HG02798 (cell line): ENCODE measurements around the gene ELP2.
"Not testable (repeated sequence)": the region's sequence is repeated elsewhere in the genome, so short reads cannot be mapped to it uniquely, and the experiment has no call there.

Experiments used
- ATAC-seq: cut with Tn5 transposase; IDR thresholded peaks from one replicate; pipeline ENCODE4 v1.9.1; 2021; ENCODE audit warnings: mild to moderate bottlenecking; ENCODE audit not compliant: unreplicated experiment, poor library complexity

The ELP2 gene, protein sequence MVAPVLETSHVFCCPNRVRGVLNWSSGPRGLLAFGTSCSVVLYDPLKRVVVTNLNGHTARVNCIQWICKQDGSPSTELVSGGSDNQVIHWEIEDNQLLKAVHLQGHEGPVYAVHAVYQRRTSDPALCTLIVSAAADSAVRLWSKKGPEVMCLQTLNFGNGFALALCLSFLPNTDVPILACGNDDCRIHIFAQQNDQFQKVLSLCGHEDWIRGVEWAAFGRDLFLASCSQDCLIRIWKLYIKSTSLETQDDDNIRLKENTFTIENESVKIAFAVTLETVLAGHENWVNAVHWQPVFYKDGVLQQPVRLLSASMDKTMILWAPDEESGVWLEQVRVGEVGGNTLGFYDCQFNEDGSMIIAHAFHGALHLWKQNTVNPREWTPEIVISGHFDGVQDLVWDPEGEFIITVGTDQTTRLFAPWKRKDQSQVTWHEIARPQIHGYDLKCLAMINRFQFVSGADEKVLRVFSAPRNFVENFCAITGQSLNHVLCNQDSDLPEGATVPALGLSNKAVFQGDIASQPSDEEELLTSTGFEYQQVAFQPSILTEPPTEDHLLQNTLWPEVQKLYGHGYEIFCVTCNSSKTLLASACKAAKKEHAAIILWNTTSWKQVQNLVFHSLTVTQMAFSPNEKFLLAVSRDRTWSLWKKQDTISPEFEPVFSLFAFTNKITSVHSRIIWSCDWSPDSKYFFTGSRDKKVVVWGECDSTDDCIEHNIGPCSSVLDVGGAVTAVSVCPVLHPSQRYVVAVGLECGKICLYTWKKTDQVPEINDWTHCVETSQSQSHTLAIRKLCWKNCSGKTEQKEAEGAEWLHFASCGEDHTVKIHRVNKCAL

DNA sequence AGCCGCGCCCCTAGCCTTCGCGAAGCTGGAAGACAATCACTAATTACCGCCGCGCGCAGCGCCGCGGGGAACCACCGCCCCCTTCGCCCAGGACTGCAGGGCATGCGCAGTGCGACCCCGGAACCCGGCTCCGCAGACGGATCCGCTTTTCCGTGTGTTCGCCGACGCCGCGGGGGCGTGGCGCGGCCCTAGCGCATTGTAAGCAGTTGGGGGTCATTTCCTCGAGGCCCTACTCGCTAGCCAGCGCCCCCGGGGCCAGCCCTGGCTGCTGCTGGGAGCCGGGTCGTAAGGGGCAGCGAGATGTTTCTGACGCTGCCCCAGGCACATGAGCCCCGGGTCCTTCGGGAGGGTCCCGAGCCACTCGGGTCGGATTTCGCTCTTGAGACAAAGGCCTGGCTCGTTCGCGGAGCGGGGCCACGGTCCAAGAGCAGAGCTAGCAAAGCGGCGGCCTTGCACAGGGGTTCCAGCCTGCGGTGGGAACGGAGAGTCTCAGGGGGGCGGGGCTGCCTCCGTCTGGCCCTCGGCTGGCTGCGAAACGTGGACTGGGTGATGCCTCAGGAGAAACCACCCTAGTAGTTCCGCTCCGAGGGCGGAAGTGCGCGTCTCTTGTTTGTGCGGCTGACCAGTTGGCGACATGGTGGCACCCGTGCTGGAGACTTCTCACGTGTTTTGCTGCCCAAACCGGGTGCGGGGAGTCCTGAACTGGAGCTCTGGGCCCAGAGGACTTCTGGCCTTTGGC is at the start of gene ELP2, which contains the start of gene SLC39A6:
TSS of gene ELP2 (plus strand) at position 600 of the 739 bp plus-strand sequence. CDS start at position 635, 35 bp downstream.
TSS of gene SLC39A6 (minus strand) at position 41 of the 739 bp plus-strand sequence. CDS start 2,333 bp downstream, outside the sequence.
- peak; percentile 91 for ATAC-seq

DNA sequence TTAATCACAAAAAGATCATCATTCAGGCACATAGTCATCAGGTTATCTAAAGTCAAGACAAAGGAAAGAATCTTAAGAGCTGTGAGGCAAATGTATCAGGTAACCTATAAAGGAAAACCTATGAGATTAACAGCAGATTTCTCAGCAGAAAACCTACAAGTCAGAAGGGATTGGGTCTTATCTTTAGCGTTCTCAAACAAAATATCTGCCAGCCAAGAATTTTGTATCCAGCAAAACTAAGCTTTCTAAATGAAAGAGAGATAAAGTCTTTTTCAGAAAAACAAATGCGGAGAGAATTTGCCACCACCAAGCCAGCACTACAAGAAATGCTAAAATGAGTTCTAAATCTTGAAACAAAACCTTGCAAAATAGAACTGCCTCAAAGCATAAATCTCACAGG is 48.6 kb upstream of the ELP2 start:
- not testable (repeated sequence) for ATAC-seq

DNA sequence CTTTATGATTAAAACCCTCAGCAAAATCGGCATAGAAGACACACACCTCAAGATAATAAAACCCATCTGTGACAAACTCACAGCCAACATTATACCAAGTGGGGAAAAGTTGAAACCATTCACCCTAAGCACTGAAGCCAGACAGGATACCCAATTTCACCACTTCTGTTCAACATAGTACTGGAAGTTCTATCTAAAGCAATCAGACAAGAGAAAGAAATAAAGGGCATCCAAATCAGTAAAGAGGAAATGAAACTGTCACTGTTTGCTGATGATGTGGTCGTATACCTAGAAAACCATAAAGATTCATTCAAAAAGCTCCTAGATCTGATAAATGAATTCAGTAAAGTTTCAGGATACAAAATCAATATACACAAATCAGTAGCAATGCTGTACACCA is 46.0 kb upstream of the ELP2 start:
- no peak for ATAC-seq

DNA sequence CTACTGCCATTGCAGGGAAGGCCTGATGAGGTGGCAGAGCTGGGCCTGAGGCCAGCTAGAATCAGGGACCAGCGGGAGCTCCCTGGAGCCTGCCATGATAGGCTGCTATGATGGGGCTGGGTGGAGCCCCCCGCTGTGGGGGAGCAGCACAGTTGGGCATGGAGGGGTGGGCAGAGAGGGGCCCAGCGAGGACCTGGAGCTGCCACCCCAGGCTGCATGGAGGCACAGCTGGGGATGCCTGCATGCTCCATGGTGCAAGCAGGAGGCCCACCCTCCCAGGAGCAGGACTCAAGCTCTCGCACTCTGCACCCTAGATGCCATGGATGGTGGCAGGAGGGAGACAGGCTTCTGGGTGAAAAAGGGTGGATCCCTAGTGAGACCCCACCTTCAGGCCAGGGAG is 44.5 kb upstream of the ELP2 start:
- ATAC-seq: no peak

DNA sequence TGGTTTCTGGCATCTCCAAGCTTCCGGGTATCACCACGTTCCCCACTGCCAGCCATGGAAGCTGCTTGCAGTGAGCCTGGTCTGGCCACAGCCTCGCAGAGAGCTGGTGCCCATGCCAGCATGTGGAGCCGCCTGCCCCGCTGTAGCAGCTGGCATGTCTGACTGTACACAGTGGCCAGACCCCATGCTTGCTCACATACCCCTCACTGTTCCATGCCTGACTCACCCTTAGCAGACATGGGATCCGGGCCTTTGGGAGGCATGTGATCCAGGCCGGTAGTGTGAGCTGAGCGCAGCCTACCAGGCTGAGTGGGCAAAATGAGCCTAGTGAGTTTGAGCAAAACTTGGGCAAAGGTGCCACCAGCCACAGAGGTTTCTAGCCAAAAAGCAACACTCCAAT is 43.5 kb upstream of the ELP2 start:
- no peak for ATAC-seq

DNA sequence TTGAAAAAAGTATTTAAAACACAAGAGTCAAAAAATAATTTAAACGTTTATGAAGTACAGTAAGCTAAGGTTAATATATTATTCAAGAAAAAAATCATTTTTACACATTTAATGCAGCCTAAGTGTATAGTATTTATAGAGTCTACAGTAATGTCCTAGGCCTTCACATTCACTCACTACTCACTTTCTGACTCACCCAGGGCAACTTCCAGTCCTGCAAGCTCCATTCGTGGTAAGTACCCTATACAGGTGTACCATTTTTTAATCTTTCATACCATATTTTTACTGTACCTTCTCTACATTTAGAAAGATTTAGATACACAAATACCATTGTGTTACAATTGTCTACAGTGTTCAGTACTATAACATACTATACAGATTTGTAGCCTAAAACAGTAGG is 41.4 kb upstream of the ELP2 start:
- no peak for ATAC-seq

DNA sequence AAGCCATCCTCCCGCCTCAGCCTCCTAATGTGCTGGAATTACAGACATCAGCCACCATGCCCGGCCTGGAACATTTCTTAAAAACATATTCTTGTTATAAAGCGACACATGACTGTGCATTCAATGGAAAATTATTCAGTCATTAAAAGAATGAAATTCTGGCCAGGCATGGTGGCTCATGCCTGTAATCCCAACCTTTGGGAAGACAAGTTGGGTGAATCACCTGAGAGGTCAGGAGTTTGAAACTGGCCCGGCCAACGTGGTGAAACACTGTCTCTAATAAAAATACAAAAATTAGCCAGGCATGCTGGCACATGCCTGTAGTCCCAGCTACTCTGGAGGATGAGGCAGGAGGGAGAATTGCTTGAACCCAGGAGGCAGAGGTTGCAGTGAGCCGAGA is 40.7 kb upstream of the ELP2 start:
- ATAC-seq: no peak

DNA sequence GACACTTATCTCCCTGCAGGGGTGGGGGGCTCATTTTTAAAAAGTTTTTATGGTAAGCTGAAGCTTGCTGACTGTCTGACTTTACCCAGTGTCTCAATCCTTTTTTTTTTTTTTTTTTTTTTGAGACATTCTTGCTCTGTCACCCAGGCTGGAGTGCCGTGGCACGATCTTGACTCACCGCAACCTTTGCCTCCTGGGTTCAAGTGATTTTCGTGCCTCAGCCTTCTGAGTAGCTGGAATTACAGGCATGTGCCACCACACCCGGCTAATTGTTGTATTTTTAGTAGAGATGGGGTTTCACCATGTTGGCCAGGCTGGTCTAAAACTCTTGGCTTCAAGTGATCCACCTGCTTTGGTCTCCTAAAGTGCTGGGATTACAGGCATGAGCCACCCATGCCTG is 37.6 kb upstream of the ELP2 start:
- ATAC-seq: not testable (repeated sequence)

DNA sequence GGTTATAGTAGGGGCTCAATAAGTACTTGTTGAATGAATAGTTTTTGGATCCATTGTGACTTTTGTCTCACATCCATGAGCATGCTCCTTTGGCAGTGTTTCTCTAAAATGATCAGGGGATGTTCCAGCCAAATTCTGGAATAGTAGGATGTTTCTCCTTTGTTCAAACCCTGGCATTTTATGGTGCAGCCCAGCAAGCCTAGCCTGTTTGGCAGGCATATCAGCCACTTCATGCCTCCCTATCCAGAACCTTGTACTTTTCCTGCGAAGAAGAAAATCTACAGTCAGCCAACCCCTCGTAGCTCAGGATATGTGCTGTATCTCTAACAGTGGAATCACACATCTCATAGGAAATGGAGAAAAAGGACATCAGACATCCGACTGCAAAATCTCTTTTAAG is 35.3 kb upstream of the ELP2 start:
- ATAC-seq: no peak

DNA sequence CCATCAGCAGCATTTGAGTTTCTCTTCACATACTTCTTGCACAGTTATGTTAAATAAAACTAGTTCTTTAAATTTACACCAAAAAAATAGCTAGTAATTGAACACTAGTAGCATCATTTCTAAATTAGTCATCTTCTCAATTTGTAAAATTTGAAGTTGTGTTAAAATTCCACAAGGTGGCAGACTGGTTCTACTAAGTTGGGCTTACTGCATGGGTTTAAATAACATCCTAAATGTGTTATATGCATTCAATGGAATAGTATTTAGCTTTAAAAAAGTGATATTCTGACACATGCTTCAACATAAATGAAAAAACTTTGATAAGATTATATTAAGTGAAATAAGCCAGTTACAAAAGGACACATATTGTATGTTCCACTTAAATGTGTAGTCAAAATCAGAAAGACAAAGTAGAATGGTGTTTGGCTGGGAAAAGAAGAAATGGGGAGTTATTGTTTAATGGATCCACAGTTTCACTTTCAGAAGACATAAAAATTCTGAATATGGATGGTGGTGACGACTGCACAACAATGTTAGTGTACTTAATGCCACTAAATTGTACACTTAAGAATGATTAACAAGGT is 33.7 kb upstream of the ELP2 start:
- ATAC-seq: no peak

DNA sequence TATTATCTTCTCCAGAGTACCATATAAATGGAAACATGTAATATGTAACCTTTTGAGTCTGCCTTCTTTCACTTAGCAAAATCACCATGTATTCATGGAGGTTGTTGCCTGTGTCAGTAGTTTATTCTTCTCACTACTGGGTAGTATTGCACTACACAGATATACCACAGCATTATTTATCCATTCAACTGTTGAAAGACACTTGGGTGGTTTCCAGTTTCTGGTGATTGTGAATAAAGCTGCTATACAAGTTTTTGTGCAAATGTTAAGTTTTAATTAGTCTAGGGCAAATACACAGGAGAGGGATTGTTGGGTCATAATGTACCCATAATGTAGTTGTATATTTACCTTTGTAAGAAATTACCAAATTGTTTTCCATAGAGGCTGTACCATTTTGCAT is 32.7 kb upstream of the ELP2 start:
- no peak for ATAC-seq

DNA sequence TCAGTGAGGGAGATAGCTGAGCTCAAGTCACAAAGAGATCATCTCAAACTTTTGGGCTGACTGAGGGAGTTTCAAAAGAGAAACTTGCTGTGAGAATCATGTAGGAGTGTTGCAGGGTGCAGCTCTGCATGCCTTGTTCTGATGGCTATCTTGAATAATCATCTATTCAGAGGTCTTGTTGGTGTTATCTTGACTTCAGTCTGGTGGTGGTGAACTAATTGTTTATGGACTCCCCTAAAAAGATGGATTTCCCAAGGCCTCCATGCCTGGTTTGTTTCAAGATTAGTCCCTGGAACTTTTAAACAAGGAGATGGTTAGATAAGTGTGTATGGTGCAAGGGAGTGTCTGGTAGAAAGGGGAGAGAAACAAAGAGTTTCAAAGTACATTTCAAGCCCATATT is 30.4 kb upstream of the ELP2 start:
- ATAC-seq: no peak

DNA sequence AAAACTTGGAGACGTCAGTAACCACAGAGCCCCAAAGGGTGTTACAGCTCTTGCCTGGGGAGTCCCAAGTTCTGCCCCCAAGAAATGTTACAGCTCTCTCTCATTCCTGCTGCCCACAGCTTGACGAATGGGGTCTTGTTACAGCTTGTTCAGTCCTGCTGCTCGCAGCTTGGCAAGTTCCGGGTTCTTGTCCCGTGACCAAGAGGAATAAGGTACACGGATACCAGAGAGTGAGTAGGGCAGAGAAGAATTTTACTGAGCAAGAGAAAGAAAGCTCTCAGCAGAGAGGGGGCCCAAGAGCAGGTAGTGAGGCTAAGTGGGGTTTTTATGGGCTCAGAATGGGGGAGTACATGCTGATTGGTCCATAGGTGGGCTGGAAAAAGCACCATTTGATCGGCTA is 27.8 kb upstream of the ELP2 start:
- ATAC-seq: no peak

DNA sequence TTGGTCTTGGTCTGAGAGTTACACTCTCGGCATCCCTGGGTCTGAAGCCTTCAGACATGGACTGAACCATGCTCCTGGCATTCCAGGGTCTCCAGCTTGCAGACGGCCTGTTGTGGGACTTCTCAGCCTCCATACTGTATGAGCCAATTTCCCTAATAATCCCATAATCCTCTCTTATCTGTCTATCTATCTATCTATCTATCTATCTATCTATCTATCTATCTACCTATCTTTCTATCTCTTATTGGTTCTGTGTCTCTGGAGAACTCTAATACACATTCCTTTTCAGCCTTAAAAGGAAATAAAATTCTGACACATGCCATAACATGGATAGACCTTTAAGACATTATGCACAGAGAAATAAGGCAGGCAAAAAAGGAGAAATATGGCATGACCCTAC is 24.9 kb upstream of the ELP2 start:
- no peak for ATAC-seq

DNA sequence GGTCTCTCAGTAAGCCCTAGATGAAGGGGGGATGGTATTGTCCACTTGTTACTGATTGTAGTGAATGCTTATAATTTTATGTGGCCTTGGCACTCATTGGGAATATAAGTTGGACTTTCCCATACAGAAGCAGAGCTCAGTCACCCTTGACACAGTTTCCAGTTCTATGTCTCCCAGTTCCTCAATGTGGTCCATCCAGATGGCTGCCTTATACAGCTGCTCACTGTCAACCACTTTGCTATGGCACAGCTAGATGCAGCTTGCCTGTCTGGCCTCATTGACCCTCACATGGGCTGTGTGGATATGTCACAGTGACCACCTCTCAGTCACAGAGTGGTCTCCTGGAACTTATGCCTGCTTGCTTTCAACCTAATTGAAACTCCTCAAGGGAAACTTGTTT is 22.2 kb upstream of the ELP2 start:
- no peak for ATAC-seq

DNA sequence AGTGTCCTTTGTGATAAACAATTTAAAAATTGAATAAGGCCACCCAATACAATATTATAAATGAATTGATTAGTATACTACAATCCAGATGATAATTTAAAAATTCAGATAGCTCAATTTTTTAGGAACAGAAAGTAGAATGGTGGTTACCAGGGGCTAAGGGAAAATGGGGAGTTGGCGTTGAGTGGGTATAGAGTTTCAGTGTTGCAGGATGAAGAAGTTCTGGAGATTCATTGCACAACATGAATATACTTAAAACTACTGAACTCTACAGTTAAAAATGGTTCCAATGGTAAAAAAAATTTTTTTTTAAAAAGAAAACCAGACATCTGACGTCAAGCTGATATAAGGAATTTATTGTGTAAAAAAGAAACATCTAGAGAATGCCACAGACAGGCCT is 21.5 kb upstream of the ELP2 start:
- no peak for ATAC-seq

DNA sequence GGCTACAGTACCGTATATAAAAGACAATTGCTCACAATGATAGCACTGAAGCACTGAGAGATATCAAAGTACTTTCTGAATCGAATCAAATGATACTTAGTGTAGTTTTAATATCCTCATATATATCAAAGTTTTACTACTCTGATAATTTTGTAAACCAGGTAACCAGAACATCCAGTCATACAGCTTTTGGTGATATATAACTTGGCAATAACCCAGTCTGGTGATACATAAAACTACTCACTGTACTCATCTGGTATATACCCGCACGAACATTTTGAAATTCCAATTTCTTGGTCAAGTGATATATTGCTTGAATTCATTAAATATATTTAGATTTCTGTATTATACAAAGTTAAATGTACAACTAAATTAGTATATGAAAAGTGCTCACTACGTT is 21.1 kb upstream of the ELP2 start:
- no peak for ATAC-seq

DNA sequence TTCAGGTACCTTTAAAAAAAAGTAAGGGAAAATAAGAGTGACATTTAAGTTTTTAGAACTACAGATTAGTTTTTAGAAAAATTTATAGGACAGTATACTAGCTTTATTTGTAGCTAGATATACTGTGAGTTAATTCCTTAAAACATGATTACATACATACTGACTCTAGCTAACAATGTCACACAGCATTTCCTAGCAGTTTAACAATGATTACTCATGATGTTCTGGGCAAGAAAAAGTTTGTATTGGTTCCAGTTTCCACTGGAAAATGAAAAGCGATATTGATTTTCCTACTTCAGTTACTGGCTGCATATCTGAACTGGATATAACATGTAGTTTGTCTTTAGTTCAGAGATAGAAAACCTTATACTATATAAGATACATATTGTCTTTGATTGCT is 20.0 kb upstream of the ELP2 start:
- no peak for ATAC-seq

DNA sequence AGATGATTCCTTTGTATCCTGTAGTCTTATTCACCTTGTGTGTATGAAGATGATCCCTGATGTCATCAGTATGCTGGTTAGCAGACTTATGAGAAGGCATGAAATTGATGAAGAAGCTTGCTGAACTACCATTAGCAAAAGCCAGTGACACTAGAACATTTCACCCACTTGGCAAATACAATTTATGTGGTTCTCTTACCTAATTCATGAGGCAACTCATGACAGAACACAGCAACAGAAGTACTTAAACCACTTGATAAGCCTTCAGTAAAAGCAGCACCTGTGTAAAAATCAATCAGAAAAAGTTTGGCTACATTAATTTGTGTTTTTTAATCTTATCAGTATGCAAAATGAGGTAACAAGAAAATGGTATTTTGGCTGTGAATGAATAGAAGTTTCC is 17.4 kb upstream of the ELP2 start:
- no peak for ATAC-seq

DNA sequence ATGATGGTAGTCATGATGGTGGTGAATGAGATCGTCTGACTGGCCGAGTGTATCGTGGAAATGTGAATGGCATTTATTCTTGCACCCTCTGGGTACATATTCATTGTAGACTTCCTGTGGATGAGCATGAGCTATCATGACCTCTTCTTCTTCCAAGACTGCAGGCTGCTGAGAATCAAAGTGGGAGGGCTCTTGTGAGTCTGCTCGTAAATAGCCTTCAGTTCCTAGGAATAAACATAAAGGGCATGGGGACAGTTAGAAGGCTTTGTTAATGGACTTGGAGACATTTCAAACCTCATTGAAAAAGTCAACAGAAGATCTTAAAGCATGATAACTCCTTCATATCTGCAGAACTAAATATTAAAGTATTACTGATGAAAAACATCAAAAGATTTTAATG is 15.4 kb upstream of the ELP2 start:
- no peak for ATAC-seq

DNA sequence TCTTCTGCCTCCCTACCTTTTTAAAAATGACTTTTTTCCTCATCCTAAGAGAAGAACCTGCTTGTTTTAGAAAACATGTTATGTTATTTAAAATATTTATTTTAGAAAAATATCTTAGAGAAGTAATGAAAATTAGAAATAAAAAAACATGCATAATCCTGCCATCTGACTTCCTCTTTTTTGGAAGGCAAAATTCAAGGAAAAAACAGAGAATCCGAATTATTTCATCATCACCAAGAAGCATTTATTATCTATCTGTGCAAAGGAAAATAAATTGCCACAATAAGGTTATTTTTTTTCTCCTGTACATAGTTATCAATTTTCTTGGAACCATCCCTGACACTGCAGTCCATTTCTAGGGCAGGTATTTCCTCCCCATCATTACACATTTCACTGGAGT is 15.0 kb upstream of the ELP2 start:
- ATAC-seq: no peak
